ENCODE data around the gene DUOX1.

- TF ChIP-seq CTCF (IDR thresholded peaks at IDR 0.05) = no peak
- TF ChIP-seq POLR2A (IDR thresholded peaks at IDR 0.05) = no peak
Observed at GRCh38 chr15:45097466-45097865, 32.3 kb upstream of the DUOX1 start.
